Stimulated activated CD4-positive, alpha-beta T cell treated with anti-CD3 and anti-CD28 coated beads, TNF-alpha, amount 100 ng/mL, for 1 hour (primary cell): ENCODE results near the gene H19.

Source experiments
- DNase-seq, 3 donors: peaks; one replicate each; pipeline ENCODE4 v3.0.0-alpha.2; 2020; ENCODE audit warnings: low read depth in 3 of 3, low spot score in 1 of 3

H19 gene

GRCh38 chr11:1997755-1998154 lies at the start of gene H19:
TSS of gene H19 (minus strand) at chr11:1997842.
- DNase-seq: no peak

GRCh38 chr11:2041963-2042362 lies 44.3 kb upstream of the H19 start:
- no peak for DNase-seq

- no peak for DNase-seq
Observed at GRCh38 chr11:2041153-2041552, 43.5 kb upstream of the H19 start.

- no peak for DNase-seq
Observed at GRCh38 chr11:2039198-2039759, 41.6 kb upstream of the H19 start.

- DNase-seq: no peak
Observed at GRCh38 chr11:2036863-2037486, 39.3 kb upstream of the H19 start.

GRCh38 chr11:2035382-2035781 lies 37.7 kb upstream of the H19 start:
- DNase-seq: no peak

GRCh38 chr11:2031058-2031457 lies 33.4 kb upstream of the H19 start:
- DNase-seq: no peak

- no peak for DNase-seq
Observed at GRCh38 chr11:2027708-2028107, 30.1 kb upstream of the H19 start.

- no peak for DNase-seq
Observed at GRCh38 chr11:2015025-2015424, 17.4 kb upstream of the H19 start.

GRCh38 chr11:2012440-2012839 lies 14.8 kb upstream of the H19 start:
- DNase-seq: no peak

- no peak for DNase-seq
Observed at GRCh38 chr11:2004466-2004865, 6.8 kb upstream of the H19 start.

GRCh38 chr11:2002807-2003206 lies 5.2 kb upstream of the H19 start:
- DNase-seq: no peak

GRCh38 chr11:2002042-2002776 lies 4.6 kb upstream of the H19 start:
- DNase-seq: no peak

GRCh38 chr11:1998861-1999260 lies 1.2 kb upstream of the H19 start:
- DNase-seq: no peak

GRCh38 chr11:1998290-1998689 lies 648 bp upstream of the H19 start:
- no peak for DNase-seq

- DNase-seq: no peak
Observed at GRCh38 chr11:1994121-1994520, 3.5 kb downstream of the H19 start.

GRCh38 chr11:1992111-1992510 lies 5.5 kb downstream of the H19 start:
- DNase-seq: no peak

GRCh38 chr11:1990872-1991578 lies 6.6 kb downstream of the H19 start:
- no peak for DNase-seq

GRCh38 chr11:1989953-1990352 lies 7.7 kb downstream of the H19 start:
- no peak for DNase-seq

GRCh38 chr11:1988667-1989317 lies 8.8 kb downstream of the H19 start:
- DNase-seq: no peak

- DNase-seq: no peak
Observed at GRCh38 chr11:1988174-1988573, 9.5 kb downstream of the H19 start.

- no peak for DNase-seq
Observed at GRCh38 chr11:1987024-1987423, 10.6 kb downstream of the H19 start.
